Measurements from ENCODE around the gene TLK2.

TLK2 gene

GRCh38 chr17:62660629-62661118, 182.0 kb downstream of the TLK2 start:
- peaks cover 9% of the 10 kb centered on the region for H3K9me3 Mint-ChIP-seq
- no peaks in the 10 kb centered on the region for H3K4me1 Mint-ChIP-seq (ENCODE audit: low read depth)
- peaks cover 36% of the 10 kb centered on the region for H3K27me3 Mint-ChIP-seq (ENCODE audit: low read depth)
- H3K27ac Mint-ChIP-seq = no peak overlapping the region
- H3K36me3 Mint-ChIP-seq (ENCODE audit: low read depth) = peaks cover 2% of the 10 kb centered on the region
- no peak overlapping the region for H3K4me3 Mint-ChIP-seq
- no peak for DNase-seq (ENCODE audit: low spot score)

GRCh38 chr17:62661337-62661736, 182.7 kb downstream of the TLK2 start:
- Mint-ChIP-seq H3K27me3 (ENCODE audit: low read depth) (peaks cover 34% of the 10 kb centered on the region), H3K27ac (no peak overlapping the region), H3K4me3 (no peak overlapping the region), H3K36me3 (ENCODE audit: low read depth) (peaks cover 2% of the 10 kb centered on the region), H3K9me3 (peaks cover 9% of the 10 kb centered on the region), H3K4me1 (ENCODE audit: low read depth) (no peaks in the 10 kb centered on the region)
- DNase-seq (ENCODE audit: low spot score) = no peak

DNA sequence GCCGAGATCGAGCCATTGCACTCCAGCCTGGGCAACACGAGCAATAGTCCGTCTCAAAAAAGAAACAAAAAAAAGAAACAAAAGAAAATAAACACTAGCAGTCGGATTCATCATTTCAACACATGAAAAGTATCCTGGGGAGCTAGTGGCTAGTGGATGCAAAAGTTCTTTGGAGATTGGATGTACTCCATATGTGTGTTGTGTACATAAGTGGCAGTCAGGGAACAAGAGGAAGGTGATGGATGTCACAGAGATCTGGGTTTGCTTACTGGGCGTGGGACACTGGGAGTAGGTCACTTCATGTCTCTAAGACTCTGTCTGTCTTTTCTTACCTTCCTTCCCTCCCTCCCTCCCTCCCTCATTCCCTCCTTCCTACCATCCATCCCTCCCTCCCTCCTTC, 184.2 kb downstream of the TLK2 start:
- DNase-seq (ENCODE audit: low spot score) = no peak
- Mint-ChIP-seq H3K4me1 (ENCODE audit: low read depth) (no peaks in the 10 kb centered on the region), H3K9me3 (peaks cover 9% of the 10 kb centered on the region), H3K36me3 (ENCODE audit: low read depth) (peaks cover 2% of the 10 kb centered on the region), H3K4me3 (no peak overlapping the region), H3K27ac (no peak overlapping the region), H3K27me3 (ENCODE audit: low read depth) (peaks cover 26% of the 10 kb centered on the region)
